OCI-LY1 (cell line): Measurements from ENCODE around the gene KNSTRN.

Experiments used
- CTCF ChIP-seq: fragments of 200-600 bp; sonication (generic), shearing (Covaris generic); IDR thresholded peaks from 2 replicates; pipeline ENCODE4 v1.5.1; 2017; ENCODE audit warnings: mild to moderate bottlenecking, antibody characterized with exemption, low read length, moderate library complexity, mixed read lengths
- EZH2 ChIP-seq: fragments of 200-600 bp; sonication (generic), shearing (Covaris generic); IDR thresholded peaks from 2 replicates; pipeline ENCODE4 v1.8.0; 2017; ENCODE audit warnings: borderline replicate concordance, mixed run types, mild to moderate bottlenecking, antibody characterized with exemption, low read length, moderate library complexity, mixed read lengths

GRCh38 chr15:40345867-40346578, 36.5 kb upstream of the KNSTRN start:
- TF ChIP-seq EZH2 (no peak), CTCF (no peak)
